H9 (cell line): ENCODE data around the gene ARHGAP15. TPM values are rescaled to one million over a fixed set of nuclear protein-coding genes. Genes with fewer than 3 reads are reported as not detected.

Experiments
- DNase-seq: peaks from one replicate; pipeline ENCODE4 v3.0.0-alpha.2; 2017
- H2AFZ ChIP-seq: one replicate; pipeline ENCODE4 v1.6.1; 2013; ENCODE audit warnings: mild to moderate bottlenecking, low read length, control low read depth, moderate library complexity
- H2AK5ac ChIP-seq: 2 replicates; pipeline ENCODE4 v1.6.1; 2013; ENCODE audit warnings: low read length, control low read depth, mixed read lengths; ENCODE audit not compliant: insufficient read length
- H2BK120ac ChIP-seq: one replicate; pipeline ENCODE4 v1.6.1; 2013; ENCODE audit warnings: low read depth, mild to moderate bottlenecking, low read length, control low read depth, inconsistent platforms; ENCODE audit not compliant: poor library complexity, severe bottlenecking
- H2BK12ac ChIP-seq: 2 replicates; pipeline ENCODE4 v1.6.1; 2013; ENCODE audit warnings: low read length, control low read depth, mixed read lengths, low read depth; ENCODE audit not compliant: insufficient read length
- H2BK15ac ChIP-seq: 2 replicates; pipeline ENCODE4 v1.6.1; 2013; ENCODE audit warnings: low read depth, low read length, control low read depth
- H2BK20ac ChIP-seq: one replicate; pipeline ENCODE4 v1.6.1; 2013; ENCODE audit warnings: low read depth, mild to moderate bottlenecking, low read length, control low read depth, inconsistent platforms; ENCODE audit not compliant: poor library complexity, severe bottlenecking
- H2BK5ac ChIP-seq: 2 replicates; pipeline ENCODE4 v1.6.1; 2013; ENCODE audit warnings: low read length, control low read depth, mixed read lengths; ENCODE audit not compliant: insufficient read length
- H3K14ac ChIP-seq: 2 replicates; pipeline ENCODE4 v1.6.1; 2013; ENCODE audit warnings: low read length, control low read depth; ENCODE audit not compliant: insufficient read depth
- H3K18ac ChIP-seq: 2 replicates; pipeline ENCODE4 v1.6.1; 2013; ENCODE audit warnings: low read depth, mild to moderate bottlenecking, mixed read lengths, low read length, control low read depth; ENCODE audit not compliant: insufficient read length
- H3K23ac ChIP-seq: 2 replicates; pipeline ENCODE4 v1.6.1; 2013; ENCODE audit warnings: low read length, control low read depth, mixed read lengths, low read depth; ENCODE audit not compliant: insufficient read length
- H3K23me2 ChIP-seq: 2 replicates; pipeline ENCODE4 v1.6.1; 2013; ENCODE audit warnings: low read depth, mild to moderate bottlenecking, mixed read lengths, low read length, control low read depth; ENCODE audit not compliant: insufficient read length, poor library complexity, severe bottlenecking
- H3K27ac ChIP-seq: 2 replicates; pipeline ENCODE4 v1.5.1; 2013; ENCODE audit warnings: low read length, control low read depth, mixed read lengths, low read depth; ENCODE audit not compliant: insufficient read length
- H3K27me3 ChIP-seq: 2 replicates; pipeline ENCODE4 v1.6.1; 2013; ENCODE audit warnings: low read length, control low read depth, inconsistent platforms; ENCODE audit not compliant: insufficient read depth
- H3K4ac ChIP-seq: 2 replicates; pipeline ENCODE4 v1.6.1; 2013; ENCODE audit warnings: low read depth, mild to moderate bottlenecking, control low read depth, inconsistent platforms, low read length, moderate library complexity
- H3K4me1 ChIP-seq: 2 replicates; pipeline ENCODE4 v1.6.1; 2013; ENCODE audit warnings: low read length, control low read depth, inconsistent platforms; ENCODE audit not compliant: insufficient read depth
- H3K4me2 ChIP-seq: 2 replicates; pipeline ENCODE4 v1.6.1; 2013; ENCODE audit warnings: low read length, control low read depth, mixed read lengths; ENCODE audit not compliant: insufficient read length, insufficient read depth
- H3K56ac ChIP-seq: 2 replicates; pipeline ENCODE4 v1.6.1; 2013; ENCODE audit warnings: low read depth, mild to moderate bottlenecking, mixed read lengths, low read length, control low read depth; ENCODE audit not compliant: insufficient read length
- H3K79me1 ChIP-seq: 2 replicates; pipeline ENCODE4 v1.6.1; 2013; ENCODE audit warnings: low read depth, mild to moderate bottlenecking, moderate library complexity, low read length, control low read depth, inconsistent platforms; ENCODE audit not compliant: insufficient read depth, poor library complexity, severe bottlenecking
- H3K79me2 ChIP-seq: 2 replicates; pipeline ENCODE4 v1.6.1; 2013; ENCODE audit warnings: low read length, control low read depth, inconsistent platforms; ENCODE audit not compliant: insufficient read depth
- H3K9ac ChIP-seq: 2 replicates; pipeline ENCODE4 v1.6.1; 2013; ENCODE audit warnings: low read length, control low read depth, mixed read lengths; ENCODE audit not compliant: insufficient read length; ENCODE audit errors: extremely low read depth
- H3K9me3 ChIP-seq: one replicate; pipeline ENCODE4 v1.6.1; 2013; ENCODE audit warnings: low read depth, low read length, inconsistent platforms; ENCODE audit not compliant: control insufficient read depth
- H3T11ph ChIP-seq: one replicate; pipeline ENCODE4 v1.6.1; 2013; ENCODE audit warnings: mild to moderate bottlenecking, low read length, control low read depth, inconsistent platforms
- H4K20me1 ChIP-seq: one replicate; pipeline ENCODE4 v1.6.1; 2013; ENCODE audit not compliant: control insufficient read depth, insufficient read length, insufficient read depth
- H4K5ac ChIP-seq: 2 replicates; pipeline ENCODE4 v1.6.1; 2013; ENCODE audit warnings: low read depth, mild to moderate bottlenecking, mixed read lengths, low read length, control low read depth; ENCODE audit not compliant: insufficient read length
- H4K8ac ChIP-seq: replicated peaks from 2 replicates; pipeline ENCODE4 v1.6.1; 2013; ENCODE audit warnings: low read length, control low read depth, mixed read lengths, low read depth; ENCODE audit not compliant: insufficient read length
- H4K91ac ChIP-seq: 2 replicates; pipeline ENCODE4 v1.6.1; 2013; ENCODE audit warnings: low read depth, mild to moderate bottlenecking, moderate library complexity, mixed read lengths, low read length, control low read depth; ENCODE audit not compliant: insufficient read length
- H3K27ac Mint-ChIP-seq, 3 experiments: 2 replicates in 2 of 3; 3 replicates in 1 of 3; pipeline ENCODE4 v1.8.0; 2020 to 2021; ENCODE audit warnings: mixed read lengths in 3 of 3, mild to moderate bottlenecking in 1 of 3, moderate library complexity in 1 of 3
- H3K27me3 Mint-ChIP-seq: 2 replicates; pipeline ENCODE4 v1.8.0; 2021; ENCODE audit warnings: low read depth, mild to moderate bottlenecking, moderate library complexity, mixed read lengths
- H3K36me3 Mint-ChIP-seq, 3 experiments: 2 replicates in 2 of 3; 3 replicates in 1 of 3; pipeline ENCODE4 v1.8.0; 2020 to 2021; ENCODE audit warnings: low read depth in 3 of 3, mixed read lengths in 3 of 3; ENCODE audit not compliant: insufficient read depth in 1 of 3
- H3K4me1 Mint-ChIP-seq, 2 experiments: 2 replicates each; pipeline ENCODE4 v1.8.0; 2020; ENCODE audit warnings: mixed read lengths in 2 of 2
- H3K4me3 Mint-ChIP-seq, 2 experiments: 2 replicates in 1 of 2; 3 replicates in 1 of 2; pipeline ENCODE4 v1.8.0; 2020 to 2021; ENCODE audit warnings: mild to moderate bottlenecking in 2 of 2, mixed read lengths in 2 of 2, moderate library complexity in 1 of 2
- H3K9me3 Mint-ChIP-seq, 2 experiments: 2 replicates in 1 of 2; 3 replicates in 1 of 2; pipeline ENCODE4 v1.8.0; 2020; ENCODE audit warnings: mild to moderate bottlenecking in 2 of 2, mixed read lengths in 2 of 2, moderate library complexity in 1 of 2
- CTCF ChIP-seq: fragments of 200-600 bp; sonication (generic); conservative IDR thresholded peaks from 3 replicates; pipeline ENCODE4 v1.8.0; 2021; ENCODE audit warnings: antibody characterized with exemption, mild to moderate bottlenecking
- WGBS: extraction: QIAGEN DNeasy Blood & Tissue Kit; methylation state at CpG from one replicate; pipeline ENCODE4 v1.1.7; 2013; ENCODE audit warnings: missing lambda C conversion rate, low lambda C conversion rate, mixed read lengths; ENCODE audit not compliant: insufficient read length; ENCODE audit errors: extremely low coverage; 5-methylcytosine and 5-hydroxymethylcytosine counted together
- total RNA-seq: library from RNA; stranded (reverse); gene quantifications from 2 replicates; pipeline ENCODE4 v1.2.1, GENCODE V29; 2021

ARHGAP15 gene
- total RNA-seq, 1 experiment from 2014 or later, result not detected

GRCh38 chr2:143559147-143559546 lies 429.9 kb downstream of the ARHGAP15 start:
- Histone ChIP-seq H3K79me2 (no peaks in the 10 kb centered on the region), H2BK5ac (no peak overlapping the region), H2BK120ac (no peak overlapping the region), H3K9ac (no peak overlapping the region), H3K27me3 (no peaks in the 10 kb centered on the region), H2AK5ac (no peak overlapping the region), H3K4me2 (no peak overlapping the region), H3K56ac (no peak overlapping the region), H4K20me1 (no peaks in the 10 kb centered on the region), H3K79me1 (no peaks in the 10 kb centered on the region), H4K5ac (no peak overlapping the region), H2BK20ac (no peak overlapping the region), H4K91ac (no peak overlapping the region), H3K4ac (no peak overlapping the region), H2BK15ac (no peak overlapping the region), H3K27ac (no peak overlapping the region), H3K14ac (no peak overlapping the region), H3K4me1 (no peaks in the 10 kb centered on the region), H3K23ac (no peak overlapping the region), H2AFZ (no peak overlapping the region), H3K23me2 (no peaks in the 10 kb centered on the region), H3K9me3 (no peaks in the 10 kb centered on the region), H3T11ph (no peak overlapping the region), H3K18ac (no peak overlapping the region), H2BK12ac (no peak overlapping the region), H4K8ac (no peak overlapping the region)
- Mint-ChIP-seq H3K4me3 (no peak overlapping the region), H3K4me1 (no peaks in the 10 kb centered on the region), H3K27ac (no peak overlapping the region), H3K9me3 (peaks cover 0 to 2% of the 10 kb centered on the region in 2 experiments; a peak in 1 of 5 replicates), H3K27me3 (no peaks in the 10 kb centered on the region), H3K36me3 (peaks cover 0 to 6% (median 0%) of the 10 kb centered on the region in 3 experiments; a peak in 2 of 7 replicates)
- no peak for DNase-seq
- TF ChIP-seq CTCF, result no peak
- no CpG with 5 or more reads among the region's 2 CpGs for WGBS
